H1 (cell line): ENCODE measurements around the gene MVK. TPM values are rescaled to one million over a fixed set of nuclear protein-coding genes. Genes with fewer than 3 reads are reported as not detected.

Experiments used
- CTCF ChIA-PET: fragments of 300-600 bp; sonication (Branson Sonifier 250); formaldehyde crosslinking; loops from one replicate; lab custom pipeline; 2021; ENCODE audit not compliant: partially characterized antibody; lab: Charles Lee
- POLR2A ChIA-PET: fragments of 300-600 bp; sonication (Branson Sonifier 250); formaldehyde crosslinking; loops from one replicate; lab custom pipeline; 2021; ENCODE audit warnings: inconsistent platforms; ENCODE audit not compliant: partially characterized antibody; lab: Charles Lee
- DNase-seq, 2 experiments: peaks; one replicate each; pipeline versions ENCODE4 v3.0.0 to v3.0.0-alpha.2; 2010 to 2022; ENCODE audit warnings: low spot score in 2 of 2, low read depth in 1 of 2, mixed read lengths in 1 of 2
- FAIRE-seq: peaks from 2 replicates; lab custom pipeline; 2011; peaks lifted over from hg19 to GRCh38; lab: Jason Lieb, UNC
- H2AFZ ChIP-seq: 2 replicates; pipeline ENCODE4 v1.8.1; 2012; ENCODE audit warnings: low read length, inconsistent platforms
- H2AK5ac ChIP-seq: 2 replicates; pipeline ENCODE4 v1.6.1; 2013; ENCODE audit warnings: low read depth, low read length
- H2BK120ac ChIP-seq: replicated peaks from 2 replicates; pipeline ENCODE3; 2013; ENCODE audit warnings: low read depth, low read length, inconsistent platforms
- H2BK12ac ChIP-seq: 2 replicates; pipeline ENCODE4 v1.6.1; 2013; ENCODE audit warnings: low read depth, low read length
- H2BK15ac ChIP-seq: 2 replicates; pipeline ENCODE4 v1.6.1; 2013; ENCODE audit warnings: low read length
- H2BK20ac ChIP-seq: 2 replicates; pipeline ENCODE4 v1.6.1; 2013; ENCODE audit warnings: low read length
- H2BK5ac ChIP-seq: 2 replicates; pipeline ENCODE4 v1.6.1; 2013; ENCODE audit warnings: low read depth, low read length
- H3K14ac ChIP-seq: 2 replicates; pipeline ENCODE4 v1.6.1; 2013; ENCODE audit warnings: inconsistent platforms; ENCODE audit not compliant: insufficient read length
- H3K18ac ChIP-seq: 2 replicates; pipeline ENCODE4 v1.6.1; 2013; ENCODE audit warnings: low read length; ENCODE audit errors: extremely low read depth
- H3K23ac ChIP-seq: 2 replicates; pipeline ENCODE4 v1.6.1; 2013; ENCODE audit warnings: inconsistent platforms; ENCODE audit not compliant: insufficient read length
- H3K23me2 ChIP-seq: 2 replicates; pipeline ENCODE4 v1.6.1; 2013; ENCODE audit warnings: low read depth, low read length
- H3K27ac ChIP-seq: 2 replicates; pipeline ENCODE4 v1.6.1; 2011; ENCODE audit warnings: low read depth, low read length, inconsistent platforms
- H3K27me3 ChIP-seq, 4 experiments: replicated peaks in 1 of 4; 1 replicate in 1 of 4; 2 replicates in 3 of 4; pipeline versions ENCODE4 v1.6.1 to v1.8.1; 2011 to 2013; ENCODE audit warnings: low read length in 3 of 4, mild to moderate bottlenecking in 3 of 4, inconsistent platforms in 2 of 4, mixed read lengths in 2 of 4, moderate library complexity in 1 of 4; ENCODE audit not compliant: control insufficient read depth in 3 of 4, insufficient read depth in 3 of 4; ENCODE audit errors: extremely low read depth in 1 of 4
- H3K36me3 ChIP-seq, 4 experiments: 2 replicates each; pipeline versions ENCODE4 v1.6.1 to v1.8.1; 2011 to 2013; ENCODE audit warnings: mild to moderate bottlenecking in 4 of 4, low read length in 3 of 4, moderate library complexity in 2 of 4, control low read depth in 1 of 4, inconsistent platforms in 1 of 4; ENCODE audit not compliant: insufficient read depth in 4 of 4, control insufficient read depth in 2 of 4
- H3K4ac ChIP-seq: replicated peaks from 2 replicates; pipeline ENCODE3; 2013; ENCODE audit warnings: low read length, low read depth, mixed read lengths, inconsistent platforms; ENCODE audit not compliant: insufficient read length
- H3K4me1 ChIP-seq, 4 experiments: replicated peaks in 1 of 4; 1 replicate in 1 of 4; 2 replicates in 3 of 4; pipeline versions ENCODE4 v1.6.1 to v1.8.1; 2011 to 2013; ENCODE audit warnings: low read length in 3 of 4, inconsistent platforms in 2 of 4, mixed read lengths in 1 of 4; ENCODE audit not compliant: insufficient read depth in 4 of 4, control insufficient read depth in 3 of 4
- H3K4me2 ChIP-seq, 2 experiments: 2 replicates each; pipeline versions ENCODE4 v1.6.1 to v1.8.1; 2011 to 2013; ENCODE audit warnings: low read depth in 2 of 2, low read length in 2 of 2, control low read depth in 1 of 2, inconsistent platforms in 1 of 2, mild to moderate bottlenecking in 1 of 2; ENCODE audit not compliant: insufficient read depth in 1 of 2
- H3K4me3 ChIP-seq, 4 experiments: fragments of 200-600, 300-600 bp in 1 of 4; sonication (generic), shearing (Covaris generic), sonication (Bioruptor Twin) in 1 of 4; 2 replicates each; pipeline versions ENCODE4 v1.5.1 to v1.8.1; 2011 to 2016; ENCODE audit warnings: low read length in 4 of 4, low read depth in 3 of 4, control low read depth in 2 of 4, inconsistent platforms in 2 of 4, mild to moderate bottlenecking in 2 of 4, mixed read lengths in 1 of 4, moderate library complexity in 1 of 4; ENCODE audit not compliant: insufficient read depth in 2 of 4; ENCODE audit errors: extremely low read depth in 1 of 4
- H3K56ac ChIP-seq: replicated peaks from 2 replicates; pipeline ENCODE3; 2013; ENCODE audit warnings: low read depth, mild to moderate bottlenecking, mixed read lengths, low read length, inconsistent platforms; ENCODE audit not compliant: insufficient read length
- H3K79me1 ChIP-seq: 2 replicates; pipeline ENCODE4 v1.6.1; 2013; ENCODE audit warnings: low read depth, low read length, control low read depth
- H3K79me2 ChIP-seq, 2 experiments: 2 replicates each; pipeline versions ENCODE4 v1.6.1 to v1.8.1; 2012 to 2013; ENCODE audit warnings: low read length in 2 of 2, mild to moderate bottlenecking in 2 of 2, inconsistent platforms in 1 of 2; ENCODE audit not compliant: insufficient read depth in 2 of 2, control insufficient read depth in 1 of 2
- H3K9ac ChIP-seq, 4 experiments: replicated peaks in 1 of 4; 1 replicate in 1 of 4; 2 replicates in 3 of 4; pipeline versions ENCODE4 v1.6.1 to v1.8.1; 2011 to 2013; ENCODE audit warnings: low read depth in 3 of 4, low read length in 3 of 4, control low read depth in 2 of 4, mild to moderate bottlenecking in 2 of 4, moderate library complexity in 2 of 4, inconsistent platforms in 1 of 4; ENCODE audit errors: extremely low read depth in 1 of 4
- H3K9me3 ChIP-seq, 2 experiments: 2 replicates each; pipeline versions ENCODE4 v1.6.1 to v1.8.1; 2012 to 2013; ENCODE audit warnings: mild to moderate bottlenecking in 2 of 2, moderate library complexity in 2 of 2, control low read depth in 1 of 2, inconsistent platforms in 1 of 2, low read depth in 1 of 2, low read length in 1 of 2, mixed read lengths in 1 of 2; ENCODE audit not compliant: insufficient read depth in 2 of 2
- H4K20me1 ChIP-seq, 2 experiments: replicated peaks in 1 of 2; 2 replicates each; pipeline versions ENCODE3 to v1.8.1; 2011 to 2013; ENCODE audit warnings: inconsistent platforms in 2 of 2, low read length in 2 of 2, mild to moderate bottlenecking in 1 of 2; ENCODE audit not compliant: insufficient read depth in 2 of 2, control insufficient read depth in 1 of 2
- H4K5ac ChIP-seq: 2 replicates; pipeline ENCODE4 v1.6.1; 2013; ENCODE audit warnings: low read length, low read depth, mixed read lengths, inconsistent platforms; ENCODE audit not compliant: insufficient read length
- H4K8ac ChIP-seq: 2 replicates; pipeline ENCODE4 v1.8.0; 2013; ENCODE audit warnings: mild to moderate bottlenecking, moderate library complexity, low read length, inconsistent platforms; ENCODE audit not compliant: insufficient read depth; ENCODE audit errors: extremely low read depth
- H4K91ac ChIP-seq: replicated peaks from 2 replicates; pipeline ENCODE3; 2013; ENCODE audit warnings: low read length, mixed read lengths, inconsistent platforms; ENCODE audit not compliant: insufficient read length
- HDAC6 ChIP-seq: IDR thresholded peaks from one replicate; pipeline ENCODE4 v1.7.1; 2012; ENCODE audit warnings: low read depth, mild to moderate bottlenecking, inconsistent platforms, low read length, moderate library complexity
- KDM1A ChIP-seq: fragments of 200-600, 300-600 bp; sonication (generic); IDR thresholded peaks from 2 replicates; pipeline ENCODE4 v1.7.1; 2016; ENCODE audit warnings: mild to moderate bottlenecking, low read length, borderline replicate concordance
- MAFK ChIP-seq: IDR thresholded peaks from 2 replicates; pipeline ENCODE4 v1.6.1; 2012; ENCODE audit warnings: low read depth, mild to moderate bottlenecking, improper control_type of control experiment, low read length
- PHF8 ChIP-seq: fragments of 200-600 bp; sonication (generic); conservative IDR thresholded peaks from 2 replicates; pipeline ENCODE4 v1.7.1; 2012; ENCODE audit warnings: low read depth, mild to moderate bottlenecking, inconsistent platforms, low read length, moderate library complexity
- SIX5 ChIP-seq: IDR thresholded peaks from 2 replicates; pipeline ENCODE4 v1.6.1; 2011; ENCODE audit warnings: mild to moderate bottlenecking, low read depth, low read length
- TAF1 ChIP-seq: IDR thresholded peaks from 2 replicates; pipeline ENCODE4 v1.6.1; 2011; ENCODE audit warnings: mild to moderate bottlenecking, low read depth, low read length
- WGBS, 2 experiments: shearing (Covaris generic) in 1 of 2; methylation state at CpG; one replicate each; pipeline versions ENCODE4 v1.1.6 to v1.1.7; 2013 to 2015; ENCODE audit warnings: low lambda C conversion rate in 2 of 2, mixed read lengths in 2 of 2, inconsistent platforms in 1 of 2, low coverage in 1 of 2, missing lambda C conversion rate in 1 of 2; ENCODE audit not compliant: insufficient replicate concordance in 2 of 2, insufficient coverage in 1 of 2, insufficient read length in 1 of 2; ENCODE audit errors: extremely low coverage in 1 of 2, missing lambda C conversion rate in 1 of 2; 5-methylcytosine and 5-hydroxymethylcytosine counted together
- polyA plus RNA-seq, 7 experiments: library from polyadenylated mRNA; depleted of rRNA in 3 of 7; stranded (reverse) in 5 of 7; unstranded in 2 of 7; fragments of >200 nt in 5 of 7; fragments of 200-250 nt in 2 of 7; gene quantifications; 1 replicate in 5 of 7; 2 replicates in 1 of 7; 4 replicates in 1 of 7; pipeline versions ENCODE4 v1.2.1 to v1.2.3, GENCODE V29; 2011 to 2013; ENCODE audit warnings: missing spikeins in 2 of 7, mixed read lengths in 2 of 7
- total RNA-seq: library from RNA; stranded (reverse); fragmentation: NEBNext Ultra II Directional; extraction: Animal tissue kit (Norgen Biotek cat#: 25700); gene quantifications from 2 replicates; pipeline ENCODE4 v1.2.1, GENCODE V29; 2021

The MVK gene
- total and polyA plus RNA-seq, 2 of the 8 experiments (the other 6 are each of a cell fraction or from before 2014, with no cell fraction given), result 15.7 to 20.9 TPM

DNA sequence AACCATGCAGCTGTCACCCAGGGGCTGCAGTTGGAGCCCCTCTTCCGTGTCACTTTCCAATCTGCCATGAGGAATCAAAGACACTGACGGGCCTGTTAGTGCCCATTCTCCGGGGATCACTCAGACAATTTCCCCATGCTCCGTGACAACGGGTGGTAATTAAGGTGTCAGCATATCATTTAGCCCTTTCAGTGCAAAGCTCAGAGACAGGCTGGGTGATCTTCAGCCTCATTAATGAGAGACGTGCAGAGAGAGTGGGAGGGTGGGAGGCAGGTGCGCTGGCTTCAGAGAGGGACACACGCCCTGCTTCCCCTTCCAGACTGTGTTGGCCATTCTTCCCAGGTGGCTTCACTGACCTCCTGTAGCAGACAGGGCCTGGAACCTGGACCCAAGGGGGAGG lies 58.7 kb downstream of the MVK start:
- Histone ChIP-seq H3K79me2 (no peaks in the 10 kb centered on the region), H3K9ac (no peak overlapping the region), H3K4me3 (no peak overlapping the region), H2AFZ (no peak overlapping the region), H3K14ac (no peak overlapping the region), H3K23ac (no peak overlapping the region), H4K91ac (no peak overlapping the region), H3K27me3 (no peaks in the 10 kb centered on the region; a peak in 1 of 7 replicates), H3K4me1 (peaks cover 0 to 2% (median 0%) of the 10 kb centered on the region in 4 experiments; a peak in 1 of 7 replicates), H4K20me1 (peaks cover 0 to 11% of the 10 kb centered on the region in 2 experiments), H3K4me2 (no peak overlapping the region), H4K5ac (no peak overlapping the region), H2BK20ac (no peak overlapping the region), H3K9me3 (peaks cover 0 to 8% of the 10 kb centered on the region in 2 experiments; a peak in 1 of 4 replicates), H3K56ac (no peak overlapping the region), H2BK5ac (no peak overlapping the region), H2BK12ac (no peak overlapping the region), H2BK120ac (no peak overlapping the region), H3K4ac (no peak overlapping the region), H3K27ac (no peak overlapping the region), H3K36me3 (no peaks in the 10 kb centered on the region), H3K23me2 (peaks cover 20% of the 10 kb centered on the region; the same call in 1 of the 2 replicates), H2AK5ac (no peak overlapping the region), H4K8ac (no peak overlapping the region), H3K79me1 (no peaks in the 10 kb centered on the region), H3K18ac (no peak overlapping the region), H2BK15ac (no peak overlapping the region)
- 89% methylated on average over 8 of the region's 8 CpGs; no CpG with 5 or more reads in 1 of the 2 experiments for WGBS, 2 experiments
- TF ChIP-seq MAFK, result no peak
- no peak for TF ChIP-seq SIX5
- TF ChIP-seq TAF1, result no peak
- TF ChIP-seq KDM1A, result no peak
- no peak for TF ChIP-seq HDAC6
- TF ChIP-seq PHF8, result no peak
- DNase-seq (no peak), FAIRE-seq (no peak)
- CTCF ChIA-PET, result interaction anchor here (0.7 kb wide), 1 partner anchor 973 kb away, joined by 3 read pairs; no protein-coding TSS in a partner anchor
- POLR2A ChIA-PET, result no interaction called here
